ENCODE results near the gene COL3A1.

COL3A1 gene

DNA sequence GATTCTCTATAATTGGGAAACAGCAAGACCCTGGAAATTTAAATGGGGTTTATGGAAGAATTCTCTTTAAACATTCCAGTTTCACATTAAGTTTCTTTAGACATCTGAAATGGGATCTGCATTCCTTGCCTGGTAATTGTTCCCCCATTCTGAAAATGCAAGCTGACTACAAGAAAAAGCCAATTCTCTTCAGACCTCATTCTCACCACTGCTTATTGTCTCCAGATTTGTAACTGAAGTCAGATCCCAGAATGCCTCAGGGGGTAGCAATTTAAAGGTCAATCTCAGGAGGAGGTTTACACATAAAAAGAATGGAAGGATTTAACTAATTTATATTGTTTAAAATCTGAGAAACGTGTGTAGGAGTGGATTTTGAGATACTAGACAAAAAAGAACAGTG lies 41.2 kb downstream of the COL3A1 start:
- TF ChIP-seq, protein P1, sequence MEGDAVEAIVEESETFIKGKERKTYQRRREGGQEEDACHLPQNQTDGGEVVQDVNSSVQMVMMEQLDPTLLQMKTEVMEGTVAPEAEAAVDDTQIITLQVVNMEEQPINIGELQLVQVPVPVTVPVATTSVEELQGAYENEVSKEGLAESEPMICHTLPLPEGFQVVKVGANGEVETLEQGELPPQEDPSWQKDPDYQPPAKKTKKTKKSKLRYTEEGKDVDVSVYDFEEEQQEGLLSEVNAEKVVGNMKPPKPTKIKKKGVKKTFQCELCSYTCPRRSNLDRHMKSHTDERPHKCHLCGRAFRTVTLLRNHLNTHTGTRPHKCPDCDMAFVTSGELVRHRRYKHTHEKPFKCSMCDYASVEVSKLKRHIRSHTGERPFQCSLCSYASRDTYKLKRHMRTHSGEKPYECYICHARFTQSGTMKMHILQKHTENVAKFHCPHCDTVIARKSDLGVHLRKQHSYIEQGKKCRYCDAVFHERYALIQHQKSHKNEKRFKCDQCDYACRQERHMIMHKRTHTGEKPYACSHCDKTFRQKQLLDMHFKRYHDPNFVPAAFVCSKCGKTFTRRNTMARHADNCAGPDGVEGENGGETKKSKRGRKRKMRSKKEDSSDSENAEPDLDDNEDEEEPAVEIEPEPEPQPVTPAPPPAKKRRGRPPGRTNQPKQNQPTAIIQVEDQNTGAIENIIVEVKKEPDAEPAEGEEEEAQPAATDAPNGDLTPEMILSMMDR (IDR thresholded peaks at IDR 0.05; ENCODE audit: low read depth, low read length): no peak
- no peak for DNase-seq (ENCODE audit: extremely low read depth, low read depth)

- TF ChIP-seq, protein P1 (IDR thresholded peaks at IDR 0.05; ENCODE audit: low read depth, low read length): no peak
- DNase-seq (ENCODE audit: extremely low read depth, low read depth): no peak
These were observed 42.2 kb downstream of the COL3A1 start for GRCh38 chr2:189016311-189016861.

DNA sequence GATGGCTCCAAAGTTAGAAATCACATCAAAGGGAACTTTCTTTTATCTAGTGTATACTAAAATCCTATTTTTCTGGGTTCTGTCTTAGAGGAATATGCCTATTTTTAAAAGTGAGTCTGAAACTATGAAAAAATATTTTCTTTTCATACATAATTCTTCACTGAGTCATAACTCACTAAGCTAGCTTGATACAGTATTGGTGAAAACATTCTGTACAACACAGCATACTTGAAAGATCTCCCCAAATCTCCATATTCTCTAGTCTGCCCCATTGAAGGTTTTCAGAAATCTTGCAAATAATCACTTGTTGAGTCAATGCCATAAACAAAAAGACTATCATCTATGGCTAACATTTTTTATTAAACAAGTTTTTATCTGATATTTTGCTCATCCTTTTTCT lies 44.5 kb downstream of the COL3A1 start:
- DNase-seq (ENCODE audit: extremely low read depth, low read depth): no peak

DNA sequence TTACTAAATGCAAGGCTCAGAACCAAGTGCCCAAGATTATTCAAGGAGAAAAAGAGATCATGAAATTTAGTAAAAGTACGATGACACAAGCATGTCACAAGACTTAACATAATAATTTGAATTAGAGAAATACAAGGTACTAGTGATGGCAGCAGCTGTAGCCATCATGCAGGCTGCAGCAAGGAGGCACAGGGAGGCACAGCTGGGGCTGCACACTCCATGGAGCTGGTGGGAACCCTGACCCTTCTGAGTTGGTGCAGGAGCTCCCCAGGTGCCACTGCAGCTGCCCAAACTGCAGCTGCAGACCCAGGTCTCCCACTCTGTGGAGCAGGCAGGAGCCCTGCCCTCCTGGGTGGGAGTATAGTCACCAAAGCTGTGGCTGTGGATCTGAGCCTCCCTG lies 46.0 kb downstream of the COL3A1 start:
- TF ChIP-seq, protein P1 (IDR thresholded peaks at IDR 0.05; ENCODE audit: low read depth, low read length): no peak
- no peak for DNase-seq (ENCODE audit: extremely low read depth, low read depth)

More for the DNA sequence above, 44.5 kb downstream of the COL3A1 start:
- TF ChIP-seq, protein P1 (IDR thresholded peaks at IDR 0.05; ENCODE audit: low read depth, low read length): no peak

- peak; percentile 90 for DNase-seq (ENCODE audit: extremely low read depth, low read depth)
- TF ChIP-seq, protein P1 (IDR thresholded peaks at IDR 0.05; ENCODE audit: low read depth, low read length): no peak
These were observed 47.9 kb downstream of the COL3A1 start for GRCh38 chr2:189022053-189022481.

DNA sequence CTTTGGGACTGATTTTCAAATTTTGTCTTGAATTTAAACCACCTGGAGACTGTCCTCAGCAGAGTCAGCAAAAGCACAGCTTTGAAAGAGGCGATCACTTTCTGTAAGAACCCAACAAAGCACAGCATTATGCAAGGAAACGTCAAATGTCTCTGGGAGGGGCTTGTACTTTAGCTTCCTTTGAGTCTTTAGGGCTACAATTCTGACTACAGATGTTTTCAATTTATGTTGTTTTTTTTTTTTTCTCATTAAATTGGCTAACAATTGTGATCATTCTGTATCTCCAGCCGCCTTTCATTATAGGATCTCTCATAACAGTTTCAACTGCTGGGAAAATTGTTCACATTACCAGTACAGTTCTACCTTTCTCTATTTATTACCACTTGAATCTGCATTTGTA lies 48.3 kb downstream of the COL3A1 start:
- peak; percentile 88 for DNase-seq (ENCODE audit: extremely low read depth, low read depth)
- TF ChIP-seq, protein P1 (IDR thresholded peaks at IDR 0.05; ENCODE audit: low read depth, low read length): no peak

GRCh38 chr2:189024901-189025618 lies 50.9 kb downstream of the COL3A1 start:
- TF ChIP-seq, protein P1 (IDR thresholded peaks at IDR 0.05; ENCODE audit: low read depth, low read length): peak; percentile 51
- no peak for DNase-seq (ENCODE audit: extremely low read depth, low read depth)

Data from AG09319 (cell line).